K562 (cell line): ENCODE results near the gene SUGP1. TPM values are rescaled to one million over a fixed set of nuclear protein-coding genes. Genes with fewer than 3 reads are reported as not detected.

ENCODE experiments used
- ATAC-seq: fragments of 200-7000 bp; cut with Tn5 transposase; 3 replicates; pipeline ENCODE4 v1.9.1; 2020; ENCODE audit warnings: moderate library complexity
- BruUV-seq: library from RNA; stranded (reverse); fragments of 400-500 nt; replicated peaks from 2 replicates; lab custom pipeline; 2021; lab: Mats Ljungman, UMichigan
- CTCF ChIA-PET: fragments of 300-600 bp; formaldehyde crosslinking; extraction: SDS; loops from one replicate; lab custom pipeline; 2021; ENCODE audit warnings: low intra/inter-chr PET ratio; lab: Yijun Ruan, JAX
- POLR2A ChIA-PET: fragments of 300-600, 350-650 bp; sonication (Branson Sonifier 250); formaldehyde crosslinking; extraction: SDS; loops from one replicate; lab custom pipeline; 2021; ENCODE audit warnings: antibody characterized with exemption, inconsistent platforms; lab: Yijun Ruan, JAX
- DNase-seq, 4 experiments: peaks; one replicate each; pipeline versions ENCODE4 v3.0.0 to v3.0.0-alpha.2; 2011 to 2018; ENCODE audit warnings: low spot score in 3 of 4, mixed read lengths in 3 of 4; ENCODE audit errors: extremely low read depth in 1 of 4
- FAIRE-seq: peaks from 2 replicates; lab custom pipeline; 2011; peaks lifted over from hg19 to GRCh38; lab: Jason Lieb, UNC
- H2AFZ ChIP-seq: 2 replicates; pipeline ENCODE4 v1.6.0; 2011; ENCODE audit warnings: low read depth, low read length, control low read depth, inconsistent platforms
- H3K27ac ChIP-seq: fragments of 200-600 bp; 3 replicates; pipeline ENCODE4 v1.8.0; 2011; ENCODE audit warnings: low read depth, mild to moderate bottlenecking, control low read depth, inconsistent platforms, low read length, moderate library complexity, mixed read lengths; ENCODE audit errors: extremely low read depth
- H3K27me3 ChIP-seq, 2 experiments: fragments of 300-600 bp in 1 of 2; 2 replicates in 1 of 2; 3 replicates in 1 of 2; pipeline versions ENCODE4 v1.6.0 to v1.8.0; 2011; ENCODE audit warnings: inconsistent platforms in 2 of 2, low read length in 2 of 2, mild to moderate bottlenecking in 1 of 2, mixed read lengths in 1 of 2, moderate library complexity in 1 of 2; ENCODE audit not compliant: control insufficient read depth in 2 of 2, insufficient read depth in 2 of 2
- H3K36me3 ChIP-seq: fragments of 300-600 bp; 3 replicates; pipeline ENCODE4 v1.8.0; 2011; ENCODE audit warnings: mild to moderate bottlenecking, low read length, inconsistent platforms; ENCODE audit not compliant: control insufficient read depth, insufficient read depth
- H3K4me1 ChIP-seq, 2 experiments: fragments of 200-600 bp in 1 of 2; replicated peaks in 1 of 2; 2 replicates in 1 of 2; 3 replicates in 1 of 2; pipeline versions ENCODE4 v1.5.1 to v1.8.0; 2011; ENCODE audit warnings: inconsistent platforms in 2 of 2, low read length in 2 of 2, mild to moderate bottlenecking in 1 of 2, mixed read lengths in 1 of 2, moderate library complexity in 1 of 2; ENCODE audit not compliant: control insufficient read depth in 2 of 2, insufficient read depth in 2 of 2
- H3K4me2 ChIP-seq: 2 replicates; pipeline ENCODE4 v1.6.1; 2011; ENCODE audit warnings: low read length, control low read depth, inconsistent platforms, mixed read lengths; ENCODE audit not compliant: insufficient read depth
- H3K4me3 ChIP-seq: fragments of 200-600 bp; sonication (generic), shearing (Covaris generic); 2 replicates; pipeline ENCODE4 v1.5.1; 2016; ENCODE audit warnings: control low read depth, inconsistent platforms
- H3K79me2 ChIP-seq: fragments of 200-600 bp; 3 replicates; pipeline ENCODE4 v1.8.0; 2011; ENCODE audit warnings: low read length, inconsistent platforms; ENCODE audit not compliant: control insufficient read depth, insufficient read depth
- H3K9ac ChIP-seq, 2 experiments: 2 replicates each; pipeline versions ENCODE4 v1.6.0 to v1.6.1; 2011; ENCODE audit warnings: low read depth in 2 of 2, low read length in 2 of 2, control low read depth in 1 of 2, inconsistent platforms in 1 of 2, mild to moderate bottlenecking in 1 of 2, mixed read lengths in 1 of 2; ENCODE audit not compliant: insufficient read depth in 1 of 2
- H3K9me1 ChIP-seq: one replicate; pipeline ENCODE4 v1.6.0; 2011; ENCODE audit warnings: inconsistent platforms, mild to moderate bottlenecking, low read length, moderate library complexity; ENCODE audit not compliant: control insufficient read depth, insufficient read depth
- H3K9me3 ChIP-seq: replicated peaks from 2 replicates; pipeline ENCODE4 v1.5.1; 2011; ENCODE audit warnings: low read depth, low read length, inconsistent platforms; ENCODE audit not compliant: control insufficient read depth, insufficient read depth
- H4K20me1 ChIP-seq: replicated peaks from 2 replicates; pipeline ENCODE4 v1.6.1; 2011; ENCODE audit warnings: low read length, inconsistent platforms, mixed read lengths; ENCODE audit not compliant: control insufficient read depth, insufficient read depth
- BACH1 ChIP-seq: fragments of 200-800 bp; sonication (Bioruptor generic); IDR thresholded peaks from 2 replicates; pipeline ENCODE4 v1.6.1; 2016; ENCODE audit warnings: missing genetic modification characterization, missing compliant biosample characterization
- L3MBTL2 ChIP-seq: fragments of 450-650 bp; IDR thresholded peaks from 2 replicates; pipeline ENCODE4 v1.6.1; 2016; ENCODE audit warnings: mild to moderate bottlenecking, moderate library complexity
- POLR2G ChIP-seq: fragments of 200-400 bp; formaldehyde crosslinking; IDR thresholded peaks from 2 replicates; pipeline ENCODE4 v1.6.1; 2017; ENCODE audit warnings: low read depth, mild to moderate bottlenecking, antibody characterized with exemption, low read length, moderate library complexity
- SMAD4 ChIP-seq: fragments of 250-450 bp; sonication (Bioruptor Pico); conservative IDR thresholded peaks from 2 replicates; pipeline ENCODE4 v1.8.0; 2021; ENCODE audit warnings: inconsistent platforms, mild to moderate bottlenecking, moderate library complexity
- WGBS: fragments of 100-300 bp; shearing (Covaris generic); methylation state at CpG from one replicate; pipeline ENCODE4 v1.1.6; 2016; ENCODE audit warnings: low coverage, mixed read lengths; ENCODE audit not compliant: insufficient coverage; ENCODE audit errors: missing lambda C conversion rate; 5-methylcytosine and 5-hydroxymethylcytosine counted together
- in situ Hi-C: fragments of 300-500 bp; cut with MboI; formaldehyde crosslinking; loops from 4 replicates; pipeline ENCODE4 v1.15.0; 2018; ENCODE audit warnings: inconsistent platforms, mixed read lengths
- intact Hi-C: fragments of 100-400 bp; cut with micrococcal nuclease; formaldehyde crosslinking; loops from 2 replicates; pipeline ENCODE4 v1.14.2; 2022
- polyA plus RNA-seq, 8 experiments: library from polyadenylated mRNA; depleted of rRNA in 4 of 8; stranded (reverse) in 5 of 8; unstranded in 3 of 8; fragments of >200 nt; fragmentation: Nextera tagmentation in 2 of 8; fragmentation: Illumina TruSeq in 1 of 8; extraction: Ambion mirVana in 2 of 8; extraction: Trizol in 1 of 8; gene quantifications; 2 replicates each; pipeline versions ENCODE4 v1.2.1 to v1.2.3, GENCODE V29; 2011 to 2014; ENCODE audit warnings: inconsistent platforms in 1 of 8, missing spikeins in 1 of 8
- total RNA-seq, 7 experiments: library from RNA; depleted of rRNA in 6 of 7; stranded (reverse); fragments of >200 nt in 6 of 7; fragmentation: Illumina TruSeq in 2 of 7; extraction: Trizol in 2 of 7; gene quantifications; 2 replicates each; pipeline versions ENCODE4 v1.2.1 to v1.2.3, GENCODE V29; 2011 to 2021; ENCODE audit warnings: low replicate concordance in 1 of 7

The SUGP1 gene
- total and polyA plus RNA-seq, 9 of the 15 experiments (the other 6 are each of a cell fraction or from before 2014, with no cell fraction given): 1.0 to 53.3 (median 32.4) TPM

DNA sequence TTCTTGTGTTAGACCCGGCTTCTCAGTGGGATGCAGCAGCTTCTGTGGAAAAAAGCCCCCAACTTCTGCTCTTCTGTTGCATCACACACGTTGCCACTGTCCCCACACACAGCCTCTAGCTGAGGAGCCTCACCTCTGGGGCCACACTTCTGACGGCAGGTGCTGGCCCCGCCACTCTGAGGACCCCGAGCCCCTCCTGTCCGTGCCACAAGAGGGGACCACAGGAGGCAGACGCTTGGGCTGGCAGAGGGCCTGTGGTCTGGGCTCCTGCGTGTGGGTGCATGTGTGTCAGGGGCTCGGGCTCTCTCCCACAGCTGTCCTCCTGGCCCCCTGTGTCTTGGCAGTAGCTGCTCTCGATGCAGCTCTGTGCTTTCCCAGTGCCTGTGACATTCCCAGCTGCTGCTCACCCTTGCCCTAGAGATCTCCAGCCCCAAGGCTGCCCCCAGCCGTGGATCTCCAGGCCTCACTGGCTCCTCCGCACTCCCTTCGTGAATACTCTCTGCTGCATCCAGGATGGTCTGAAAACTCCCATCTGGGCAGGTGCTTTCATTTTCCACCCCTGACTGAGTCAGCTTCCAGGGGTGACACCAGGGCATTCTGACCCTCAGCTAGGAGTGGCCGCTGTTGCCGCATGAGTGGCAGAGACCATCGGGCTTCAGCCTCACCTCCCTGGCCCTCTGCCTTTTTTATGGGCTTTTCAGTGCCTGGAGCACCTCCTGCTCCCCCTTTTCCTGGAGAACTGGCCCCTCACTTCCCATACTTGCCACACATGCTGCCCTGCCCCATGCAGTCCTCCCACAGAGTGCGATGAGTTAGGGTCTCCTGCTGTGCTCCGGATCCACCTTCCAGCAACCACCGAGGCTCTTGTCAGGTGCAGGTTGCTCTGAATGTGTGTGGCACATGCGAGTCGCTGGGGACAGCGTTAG, 14.0 kb upstream of the SUGP1 start:
- BruUV-seq: no TSS peak
- FAIRE-seq (no peak), DNase-seq (no peak), ATAC-seq (no peak)
- peaks cover 0 to 4% of the 10 kb centered on the region in 2 experiments; a peak in 1 of 5 replicates for H3K4me1 ChIP-seq
- in situ Hi-C loops: no loop called here
- H3K36me3 ChIP-seq: peaks cover 74% of the 10 kb centered on the region; the same call in 2 of the 3 replicates
- no peak overlapping the region for H3K4me3 ChIP-seq
- TF ChIP-seq BACH1 (no peak), POLR2G (peak; percentile 66), SMAD4 (CRISPR knock-in tag) (no peak), L3MBTL2 (no peak)
- TF ChIP-seq, all 486 proteins: peak for 1
- CTCF ChIA-PET: no interaction called here
- Histone ChIP-seq H3K9ac (peak overlapping the region in 1 of 2 experiments; percentile 68; a peak in 2 of 4 replicates), H3K9me3 (no peaks in the 10 kb centered on the region), H3K27ac (no peak overlapping the region), H3K79me2 (no peaks in the 10 kb centered on the region; the same call in 2 of the 3 replicates), H3K9me1 (peaks cover 4% of the 10 kb centered on the region), H2AFZ (no peak overlapping the region), H3K27me3 (no peaks in the 10 kb centered on the region), H4K20me1 (peaks cover 3% of the 10 kb centered on the region; the same call in 1 of the 2 replicates), H3K4me2 (no peak overlapping the region)
- POLR2A ChIA-PET: interaction anchor here (0.6 to 2.1 kb wide), 8 partner anchors 7 to 138 kb away, joined by 3 to 9 read pairs (median 3); no protein-coding TSS in a partner anchor
- intact Hi-C loops: no loop called here
- 92% methylated on average over 21 of the region's 22 CpGs for WGBS
